ENCODE data around the gene ZNF382.

Gene ZNF382

GRCh38 chr19:36605101-36605876 lies at the start of gene ZNF382:
Gene ZNF382 (plus strand): TSS chr19:36605313. CDS start chr19:36609915, 4,602 bp downstream.
- H3K4me3 ChIP-seq (ENCODE audit: low read depth, low read length) = peak within 1 kb of the TSS; percentile 79
- no peak for TF ChIP-seq CTCF (IDR thresholded peaks at IDR 0.05; ENCODE audit: low read depth, low read length)

GRCh38 chr19:36564391-36564790 lies 40.7 kb upstream of the ZNF382 start:
- no peak for TF ChIP-seq CTCF (IDR thresholded peaks at IDR 0.05; ENCODE audit: low read depth, low read length)
- H3K4me3 ChIP-seq (ENCODE audit: low read depth, low read length) = no peak overlapping the region

GRCh38 chr19:36572593-36573019 lies 32.5 kb upstream of the ZNF382 start:
- H3K4me3 ChIP-seq (ENCODE audit: low read depth, low read length) = peak overlapping the region; percentile 92
- TF ChIP-seq CTCF (IDR thresholded peaks at IDR 0.05; ENCODE audit: low read depth, low read length) = no peak

GRCh38 chr19:36573020-36573894 lies 31.9 kb upstream of the ZNF382 start, which contains the start of gene ZNF529:
Gene ZNF529 (minus strand): TSS chr19:36573292. CDS start chr19:36572346, 946 bp downstream.
- TF ChIP-seq CTCF (IDR thresholded peaks at IDR 0.05; ENCODE audit: low read depth, low read length) = no peak

GRCh38 chr19:36573895-36574720 lies 31.0 kb upstream of the ZNF382 start:
- H3K4me3 ChIP-seq (ENCODE audit: low read depth, low read length) = peak overlapping the region; percentile 92
- no peak for TF ChIP-seq CTCF (IDR thresholded peaks at IDR 0.05; ENCODE audit: low read depth, low read length)

More at GRCh38 chr19:36573020-36573894, 31.9 kb upstream of the ZNF382 start, which contains the start of gene ZNF529:
- H3K4me3 ChIP-seq (ENCODE audit: low read depth, low read length) = peak within 1 kb of the TSS; percentile 92

GRCh38 chr19:36574741-36575140 lies 30.4 kb upstream of the ZNF382 start:
- no peak overlapping the region; the same call in 1 of the 2 replicates for H3K4me3 ChIP-seq (ENCODE audit: low read depth, low read length)
- TF ChIP-seq CTCF (IDR thresholded peaks at IDR 0.05; ENCODE audit: low read depth, low read length) = no peak
